ENCODE measurements around the gene TNFSF13B.
"Not testable (repeated sequence)": the region's sequence is repeated elsewhere in the genome, so short reads cannot be mapped to it uniquely, and the experiment has no call there.

Gene TNFSF13B

DNA sequence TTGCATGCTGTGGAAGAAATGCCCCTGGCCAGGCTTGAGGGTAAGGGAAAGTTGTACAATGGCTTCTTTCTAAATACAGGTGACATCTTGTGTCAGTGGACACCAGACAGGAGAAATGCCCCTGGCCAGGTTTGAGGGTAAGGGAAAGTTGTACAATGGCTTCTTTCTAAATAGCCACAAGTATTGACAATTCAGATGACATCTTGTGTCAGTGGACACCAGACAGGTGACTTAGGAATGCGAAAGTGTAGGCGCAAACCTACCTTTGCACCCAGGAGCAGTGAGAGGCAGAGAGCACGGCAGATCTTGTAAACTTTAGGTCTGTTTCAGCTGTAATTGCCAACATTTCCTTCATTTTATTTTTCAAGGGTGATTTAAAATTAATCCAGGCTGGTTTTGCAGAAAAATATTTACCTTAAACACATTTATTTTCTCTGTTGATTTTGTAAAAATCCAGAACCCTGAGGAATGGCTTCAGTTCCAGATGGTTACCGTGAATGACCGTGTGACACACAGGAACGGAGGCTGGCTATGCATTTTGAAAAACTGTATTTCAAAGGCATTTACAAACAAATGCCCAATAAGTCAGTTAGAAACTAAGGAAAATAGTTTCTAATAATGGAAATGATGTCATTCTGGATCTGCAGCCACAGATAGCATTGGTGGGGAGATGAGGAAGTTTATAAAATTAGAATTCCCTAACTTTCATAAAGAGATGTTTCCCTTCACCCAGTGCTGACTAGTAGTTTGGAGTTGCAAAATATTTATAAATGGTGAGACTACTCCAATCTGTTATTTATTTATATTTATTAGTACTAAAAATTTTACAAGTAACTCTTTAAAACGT lies 34.9 kb downstream of the TNFSF13B start:
- no peak overlapping the region for H3K4me3 ChIP-seq (ENCODE audit: low read depth, low read length)
- TF ChIP-seq, protein P1, sequence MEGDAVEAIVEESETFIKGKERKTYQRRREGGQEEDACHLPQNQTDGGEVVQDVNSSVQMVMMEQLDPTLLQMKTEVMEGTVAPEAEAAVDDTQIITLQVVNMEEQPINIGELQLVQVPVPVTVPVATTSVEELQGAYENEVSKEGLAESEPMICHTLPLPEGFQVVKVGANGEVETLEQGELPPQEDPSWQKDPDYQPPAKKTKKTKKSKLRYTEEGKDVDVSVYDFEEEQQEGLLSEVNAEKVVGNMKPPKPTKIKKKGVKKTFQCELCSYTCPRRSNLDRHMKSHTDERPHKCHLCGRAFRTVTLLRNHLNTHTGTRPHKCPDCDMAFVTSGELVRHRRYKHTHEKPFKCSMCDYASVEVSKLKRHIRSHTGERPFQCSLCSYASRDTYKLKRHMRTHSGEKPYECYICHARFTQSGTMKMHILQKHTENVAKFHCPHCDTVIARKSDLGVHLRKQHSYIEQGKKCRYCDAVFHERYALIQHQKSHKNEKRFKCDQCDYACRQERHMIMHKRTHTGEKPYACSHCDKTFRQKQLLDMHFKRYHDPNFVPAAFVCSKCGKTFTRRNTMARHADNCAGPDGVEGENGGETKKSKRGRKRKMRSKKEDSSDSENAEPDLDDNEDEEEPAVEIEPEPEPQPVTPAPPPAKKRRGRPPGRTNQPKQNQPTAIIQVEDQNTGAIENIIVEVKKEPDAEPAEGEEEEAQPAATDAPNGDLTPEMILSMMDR (conservative IDR thresholded peaks at IDR 0.05; ENCODE audit: low read depth, low read length), result no peak
- DNase-seq (ENCODE audit: low read depth), result no peak

DNA sequence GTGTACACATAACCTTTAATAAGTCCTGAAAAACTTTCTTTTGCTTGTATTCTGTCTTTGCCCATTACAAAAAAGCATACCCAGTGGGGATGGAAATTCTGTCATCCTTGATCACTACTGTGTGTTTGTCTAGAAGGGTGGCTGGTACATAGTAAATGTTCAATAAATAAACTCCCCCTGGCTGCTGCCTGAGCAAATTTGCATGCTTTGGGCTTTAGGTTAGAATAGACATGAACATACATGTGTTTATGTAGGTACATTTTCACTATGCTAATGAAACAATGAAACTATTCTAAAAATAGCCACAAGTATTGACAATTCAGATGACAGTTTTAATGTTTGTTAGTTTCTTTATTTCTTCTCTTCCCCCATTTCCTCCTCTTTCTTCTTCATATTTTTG lies 36.1 kb downstream of the TNFSF13B start:
- H3K4me3 ChIP-seq (ENCODE audit: low read depth, low read length), result no peak overlapping the region
- DNase-seq (ENCODE audit: low read depth), result no peak
- TF ChIP-seq, protein P1 (conservative IDR thresholded peaks at IDR 0.05; ENCODE audit: low read depth, low read length), result peak; percentile 12

DNA sequence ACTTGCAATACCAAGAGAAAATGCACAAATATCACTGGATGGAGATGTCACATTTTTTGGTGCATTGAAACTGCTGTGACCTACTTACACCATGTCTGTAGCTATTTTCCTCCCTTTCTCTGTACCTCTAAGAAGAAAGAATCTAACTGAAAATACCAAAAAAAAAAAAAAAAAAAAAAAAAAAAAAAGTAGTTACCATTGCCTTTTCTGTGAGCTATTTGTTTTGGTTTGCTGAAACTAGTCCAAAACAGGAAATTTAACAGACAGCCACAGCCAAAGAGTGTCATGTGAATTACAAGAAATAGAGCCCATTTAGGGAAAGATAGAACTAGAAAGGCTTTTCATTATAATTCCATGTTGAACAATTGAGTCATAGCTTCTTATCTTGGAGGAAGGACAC lies 37.3 kb downstream of the TNFSF13B start:
- TF ChIP-seq, protein P1 (conservative IDR thresholded peaks at IDR 0.05; ENCODE audit: low read depth, low read length), result no peak
- no peak for DNase-seq (ENCODE audit: low read depth)
- no peak overlapping the region for H3K4me3 ChIP-seq (ENCODE audit: low read depth, low read length)

DNA sequence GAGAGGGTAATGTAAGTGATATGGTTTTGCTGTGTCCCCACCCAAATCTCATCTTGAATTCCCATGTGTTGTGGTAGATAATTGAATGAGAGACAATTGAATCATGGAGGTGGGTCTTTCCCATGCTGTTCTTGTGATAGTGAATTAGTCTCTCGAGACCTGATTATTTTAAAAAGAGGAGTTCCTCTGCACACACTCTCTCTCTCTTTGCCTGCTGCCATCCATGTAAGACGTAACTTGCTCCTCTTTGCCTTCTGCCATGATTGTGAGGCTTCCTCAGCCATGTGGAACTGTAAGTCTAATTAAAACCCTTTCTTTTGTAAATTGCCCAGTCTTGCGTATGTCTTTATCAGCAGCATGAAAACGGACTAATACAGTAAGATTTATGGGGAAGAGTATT lies 42.1 kb downstream of the TNFSF13B start:
- not testable (repeated sequence) for H3K4me3 ChIP-seq (ENCODE audit: low read depth, low read length); DNase-seq (ENCODE audit: low read depth)

DNA sequence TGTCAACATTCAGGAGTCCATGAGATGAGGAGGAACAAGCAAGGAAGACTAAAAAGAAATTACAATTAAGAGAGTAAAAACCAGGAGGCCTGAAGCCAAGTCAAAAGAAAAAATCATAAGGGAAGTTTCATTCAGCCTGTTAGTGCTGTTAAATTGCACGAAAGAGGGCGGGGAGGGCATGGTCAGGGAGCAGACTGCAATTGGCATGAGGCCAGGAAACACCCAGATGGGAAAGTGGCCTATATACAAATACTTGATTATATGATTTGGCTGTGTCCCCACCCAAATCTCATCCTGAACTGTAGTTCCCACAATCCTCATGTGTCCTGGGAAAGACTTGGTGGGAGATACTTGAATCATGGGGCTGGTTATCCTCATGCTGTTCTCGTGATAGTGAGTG lies 43.9 kb downstream of the TNFSF13B start:
- H3K4me3 ChIP-seq (ENCODE audit: low read depth, low read length), result no peak overlapping the region
- no peak for DNase-seq (ENCODE audit: low read depth)
- TF ChIP-seq, protein P1 (conservative IDR thresholded peaks at IDR 0.05; ENCODE audit: low read depth, low read length), result no peak

DNA sequence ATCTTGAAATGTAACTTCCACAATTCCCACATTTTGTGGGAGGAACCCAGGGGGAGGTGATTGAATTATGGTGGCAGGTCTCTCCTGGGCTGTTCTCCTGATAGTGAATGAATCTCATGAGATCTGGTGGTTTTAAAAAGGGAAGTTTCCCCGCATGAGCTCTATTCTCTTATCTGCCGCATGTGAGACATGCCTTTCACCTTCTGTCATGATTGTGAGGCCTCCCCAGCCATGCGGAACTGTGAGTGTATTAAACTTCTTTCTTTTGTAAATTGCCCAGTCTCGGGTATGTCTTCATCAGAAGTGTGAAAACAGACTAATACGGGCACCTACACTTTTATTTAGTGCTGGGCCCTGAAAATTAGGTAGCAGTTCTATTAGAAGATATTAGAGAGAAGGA lies 45.8 kb downstream of the TNFSF13B start:
- no peak for DNase-seq (ENCODE audit: low read depth)
- TF ChIP-seq, protein P1 (conservative IDR thresholded peaks at IDR 0.05; ENCODE audit: low read depth, low read length), result no peak
- H3K4me3 ChIP-seq (ENCODE audit: low read depth, low read length), result no peak overlapping the region

DNA sequence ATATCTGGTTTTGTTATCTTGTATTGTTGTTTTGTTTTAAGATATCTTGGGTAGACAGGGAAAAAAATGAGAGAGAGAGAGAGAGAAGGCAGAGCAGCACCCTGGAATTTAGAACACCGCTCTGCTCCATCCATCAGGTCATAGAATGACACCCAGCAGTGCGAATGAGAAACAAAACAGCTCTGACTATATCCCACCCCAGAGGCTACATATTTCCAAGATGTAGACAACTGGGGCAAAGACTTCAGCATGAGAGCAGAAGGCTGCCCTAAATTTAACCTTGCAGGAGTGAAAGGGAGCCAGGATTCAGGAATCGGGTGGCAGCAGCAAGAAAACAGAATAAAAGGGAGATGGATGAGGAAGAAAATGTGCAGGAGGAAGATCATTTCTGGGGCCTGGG lies 46.5 kb downstream of the TNFSF13B start:
- TF ChIP-seq, protein P1 (conservative IDR thresholded peaks at IDR 0.05; ENCODE audit: low read depth, low read length), result no peak
- H3K4me3 ChIP-seq (ENCODE audit: low read depth, low read length), result no peak overlapping the region

More for the DNA sequence above, 46.5 kb downstream of the TNFSF13B start:
- peak; percentile 27 for DNase-seq (ENCODE audit: low read depth)
